IgD-negative memory B cell (primary cell): ENCODE measurements around the gene NOTCH1. TPM values are rescaled to one million over a fixed set of nuclear protein-coding genes. Genes with fewer than 3 reads are reported as not detected.
"Not testable (repeated sequence)": the region's sequence is repeated elsewhere in the genome, so short reads cannot be mapped to it uniquely, and the experiment has no call there.

Experiments
- H3K27ac Mint-ChIP-seq, 3 donors: one replicate each; pipeline ENCODE4 v1.8.0; 2020 to 2022; ENCODE audit warnings: mild to moderate bottlenecking in 3 of 3, mixed read lengths in 3 of 3, moderate library complexity in 1 of 3
- H3K27me3 Mint-ChIP-seq: one replicate; pipeline ENCODE4 v1.8.0; 2021; ENCODE audit warnings: mixed read lengths
- H3K36me3 Mint-ChIP-seq: one replicate; pipeline ENCODE4 v1.8.0; 2020; ENCODE audit warnings: mild to moderate bottlenecking, mixed read lengths
- H3K4me1 Mint-ChIP-seq, 3 donors: one replicate each; pipeline ENCODE4 v1.8.0; 2020 to 2022; ENCODE audit warnings: mixed read lengths in 3 of 3, mild to moderate bottlenecking in 1 of 3
- H3K4me3 Mint-ChIP-seq, 4 donors: one replicate each; pipeline ENCODE4 v1.8.0; 2020 to 2022; ENCODE audit warnings: mild to moderate bottlenecking in 4 of 4, mixed read lengths in 4 of 4, moderate library complexity in 3 of 4
- H3K9me3 Mint-ChIP-seq, 3 donors: one replicate each; pipeline ENCODE4 v1.8.0; 2020 to 2021; ENCODE audit warnings: mixed read lengths in 3 of 3, mild to moderate bottlenecking in 1 of 3
- polyA plus RNA-seq: library from polyadenylated mRNA; unstranded; fragments of 300-500 nt; fragmentation: Illumina TruSeq; gene quantifications from one replicate; pipeline ENCODE4 v1.2.3, GENCODE V29; 2021

The NOTCH1 gene
- polyA plus RNA-seq, 1 donor from 2014 or later: 3.5 TPM

- Mint-ChIP-seq H3K4me1 (peaks cover 0 to 6% (median 4%) of the 10 kb centered on the region in 3 donors), H3K27ac (no peak overlapping the region), H3K4me3 (no peak overlapping the region), H3K9me3 (no peaks in the 10 kb centered on the region), H3K36me3 (no peaks in the 10 kb centered on the region), H3K27me3 (peaks cover 7% of the 10 kb centered on the region)
Observed at GRCh38 chr9:136584401-136584932, 38.6 kb upstream of the NOTCH1 start.

- Mint-ChIP-seq H3K27me3 (peaks cover 6% of the 10 kb centered on the region), H3K9me3 (no peaks in the 10 kb centered on the region), H3K4me3 (no peak overlapping the region), H3K36me3 (no peaks in the 10 kb centered on the region), H3K4me1 (peaks cover 0 to 4% (median 3%) of the 10 kb centered on the region in 3 donors), H3K27ac (no peak overlapping the region)
Observed at GRCh38 chr9:136582977-136583735, 37.3 kb upstream of the NOTCH1 start.

- Mint-ChIP-seq H3K4me1 (peaks cover 0 to 4% (median 3%) of the 10 kb centered on the region in 3 donors), H3K27me3 (peaks cover 6% of the 10 kb centered on the region), H3K4me3 (no peak overlapping the region), H3K9me3 (no peaks in the 10 kb centered on the region), H3K36me3 (no peaks in the 10 kb centered on the region), H3K27ac (no peak overlapping the region)
Observed at GRCh38 chr9:136581614-136582447, 36.0 kb upstream of the NOTCH1 start.

GRCh38 chr9:136579650-136580219 is 33.9 kb upstream of the NOTCH1 start:
- H3K27me3 Mint-ChIP-seq, H3K9me3 Mint-ChIP-seq, H3K4me3 Mint-ChIP-seq, H3K4me1 Mint-ChIP-seq, H3K36me3 Mint-ChIP-seq: not testable (repeated sequence)
- peak overlapping the region in 1 of 3 donors; percentile 31 for H3K27ac Mint-ChIP-seq

- Mint-ChIP-seq H3K4me1 (peaks cover 0 to 8% (median 7%) of the 10 kb centered on the region in 3 donors), H3K27ac (no peak overlapping the region), H3K27me3 (peaks cover 5% of the 10 kb centered on the region), H3K9me3 (no peaks in the 10 kb centered on the region), H3K36me3 (peaks cover 3% of the 10 kb centered on the region), H3K4me3 (no peak overlapping the region)
Observed at GRCh38 chr9:136578915-136579649, 33.2 kb upstream of the NOTCH1 start.

- H3K36me3 Mint-ChIP-seq: peaks cover 3% of the 10 kb centered on the region
- H3K27me3 Mint-ChIP-seq: peaks cover 5% of the 10 kb centered on the region
- peaks cover 0 to 8% (median 7%) of the 10 kb centered on the region in 3 donors for H3K4me1 Mint-ChIP-seq
- no peaks in the 10 kb centered on the region for H3K9me3 Mint-ChIP-seq
- H3K4me3 Mint-ChIP-seq: peak overlapping the region in 1 of 4 donors; percentile 74
- H3K27ac Mint-ChIP-seq: no peak overlapping the region
Observed at GRCh38 chr9:136578626-136578914, 32.7 kb upstream of the NOTCH1 start.

- Mint-ChIP-seq H3K4me3 (peak overlapping the region in 1 of 4 donors; percentile 74), H3K36me3 (peaks cover 3% of the 10 kb centered on the region), H3K27me3 (peaks cover 5% of the 10 kb centered on the region), H3K27ac (peak overlapping the region in 1 of 3 donors; percentile 63), H3K4me1 (peaks cover 0 to 8% (median 7%) of the 10 kb centered on the region in 3 donors), H3K9me3 (no peaks in the 10 kb centered on the region)
Observed at GRCh38 chr9:136577941-136578625, 32.2 kb upstream of the NOTCH1 start.

- H3K36me3 Mint-ChIP-seq: peaks cover 3% of the 10 kb centered on the region
- no peak overlapping the region for H3K4me3 Mint-ChIP-seq
- H3K9me3 Mint-ChIP-seq: no peaks in the 10 kb centered on the region
- H3K27me3 Mint-ChIP-seq: peaks cover 8% of the 10 kb centered on the region
- H3K27ac Mint-ChIP-seq: no peak overlapping the region
- peaks cover 0 to 8% (median 8%) of the 10 kb centered on the region in 3 donors for H3K4me1 Mint-ChIP-seq
Observed at GRCh38 chr9:136576269-136576626, 30.4 kb upstream of the NOTCH1 start.

GRCh38 chr9:136575626-136576268 is 29.9 kb upstream of the NOTCH1 start:
- Mint-ChIP-seq H3K4me3 (no peak overlapping the region), H3K36me3 (peaks cover 3% of the 10 kb centered on the region), H3K4me1 (peaks cover 0 to 9% (median 8%) of the 10 kb centered on the region in 3 donors), H3K27me3 (peaks cover 8% of the 10 kb centered on the region), H3K27ac (peak overlapping the region in 1 of 3 donors; percentile 57), H3K9me3 (no peaks in the 10 kb centered on the region)

- peaks cover 0 to 11% (median 8%) of the 10 kb centered on the region in 3 donors for H3K4me1 Mint-ChIP-seq
- H3K36me3 Mint-ChIP-seq, H3K4me3 Mint-ChIP-seq, H3K27ac Mint-ChIP-seq, H3K9me3 Mint-ChIP-seq, H3K27me3 Mint-ChIP-seq: not testable (repeated sequence)
Observed at GRCh38 chr9:136574606-136575005, 28.8 kb upstream of the NOTCH1 start.

- Mint-ChIP-seq H3K4me3 (peak overlapping the region in 1 of 4 donors; percentile 39), H3K27me3 (peaks cover 8% of the 10 kb centered on the region), H3K4me1 (peaks cover 0 to 12% (median 4%) of the 10 kb centered on the region in 3 donors)
Observed at GRCh38 chr9:136572828-136573625, 27.2 kb upstream of the NOTCH1 start.

GRCh38 chr9:136572003-136572827 is 26.4 kb upstream of the NOTCH1 start:
- peak overlapping the region in 1 of 4 donors; percentile 39 for H3K4me3 Mint-ChIP-seq
- peaks cover 0 to 2% (median 0%) of the 10 kb centered on the region in 3 donors for H3K9me3 Mint-ChIP-seq
- H3K27me3 Mint-ChIP-seq: peaks cover 8% of the 10 kb centered on the region
- H3K36me3 Mint-ChIP-seq: peaks cover 3% of the 10 kb centered on the region
- H3K27ac Mint-ChIP-seq: peak overlapping the region in 1 of 3 donors; percentile 12
- peaks cover 0 to 12% (median 4%) of the 10 kb centered on the region in 3 donors for H3K4me1 Mint-ChIP-seq

More at GRCh38 chr9:136572828-136573625, 27.2 kb upstream of the NOTCH1 start:
- Mint-ChIP-seq H3K27ac (peak overlapping the region in 1 of 3 donors; percentile 12), H3K36me3 (peaks cover 3% of the 10 kb centered on the region), H3K9me3 (peaks cover 0 to 2% (median 0%) of the 10 kb centered on the region in 3 donors)
